ENCODE measurements around the gene GNB1L.

DNA sequence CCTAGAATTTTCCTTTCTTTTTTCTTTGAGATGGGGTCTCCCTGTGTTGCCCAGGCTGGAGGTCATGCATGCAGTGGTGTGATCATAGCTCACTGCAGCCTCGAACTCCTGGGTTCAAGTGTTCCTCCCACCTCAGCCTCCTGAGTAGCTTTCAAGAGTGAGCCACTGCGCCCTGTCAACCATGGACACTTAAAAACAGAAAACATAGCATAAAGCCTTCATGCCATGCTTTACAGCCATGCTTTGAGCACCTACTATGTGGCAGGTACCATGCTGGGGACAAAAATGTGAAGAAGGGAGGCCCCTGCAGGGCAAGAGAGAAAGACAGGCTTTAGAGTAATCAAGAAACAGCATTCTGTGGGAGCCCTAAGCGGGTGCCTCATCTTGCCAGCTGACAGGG is 13.7 kb upstream of the GNB1L start:
- TF ChIP-seq RUNX3 (IDR thresholded peaks at IDR 0.05; ENCODE audit: low read length) (no peak), MEF2A (IDR thresholded peaks at IDR 0.05; ENCODE audit: insufficient read depth, low read depth, low read length) (no peak), RAD21 (IDR thresholded peaks at IDR 0.05; ENCODE audit: insufficient read depth, low read depth, low read length) (no peak), RAD51 (IDR thresholded peaks at IDR 0.05) (no peak), NFIC (IDR thresholded peaks at IDR 0.05; ENCODE audit: low read depth, low read length) (no peak), MYC (IDR thresholded peaks at IDR 0.05; ENCODE audit: insufficient read depth, insufficient read length, insufficient replicate concordance, low read length, severe bottlenecking) (no peak), CREB1 (IDR thresholded peaks at IDR 0.05; ENCODE audit: low read depth) (no peak)
- TF ChIP-seq, protein P1, sequence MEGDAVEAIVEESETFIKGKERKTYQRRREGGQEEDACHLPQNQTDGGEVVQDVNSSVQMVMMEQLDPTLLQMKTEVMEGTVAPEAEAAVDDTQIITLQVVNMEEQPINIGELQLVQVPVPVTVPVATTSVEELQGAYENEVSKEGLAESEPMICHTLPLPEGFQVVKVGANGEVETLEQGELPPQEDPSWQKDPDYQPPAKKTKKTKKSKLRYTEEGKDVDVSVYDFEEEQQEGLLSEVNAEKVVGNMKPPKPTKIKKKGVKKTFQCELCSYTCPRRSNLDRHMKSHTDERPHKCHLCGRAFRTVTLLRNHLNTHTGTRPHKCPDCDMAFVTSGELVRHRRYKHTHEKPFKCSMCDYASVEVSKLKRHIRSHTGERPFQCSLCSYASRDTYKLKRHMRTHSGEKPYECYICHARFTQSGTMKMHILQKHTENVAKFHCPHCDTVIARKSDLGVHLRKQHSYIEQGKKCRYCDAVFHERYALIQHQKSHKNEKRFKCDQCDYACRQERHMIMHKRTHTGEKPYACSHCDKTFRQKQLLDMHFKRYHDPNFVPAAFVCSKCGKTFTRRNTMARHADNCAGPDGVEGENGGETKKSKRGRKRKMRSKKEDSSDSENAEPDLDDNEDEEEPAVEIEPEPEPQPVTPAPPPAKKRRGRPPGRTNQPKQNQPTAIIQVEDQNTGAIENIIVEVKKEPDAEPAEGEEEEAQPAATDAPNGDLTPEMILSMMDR (IDR thresholded peaks at IDR 0.05 in 2 of 3, conservative IDR thresholded peaks at IDR 0.05 in 1 of 3; ENCODE audit: control insufficient read depth in 2 of 3, extremely low read depth in 1 of 3, insufficient read depth in 1 of 3, low read depth in 3 of 3, low read length in 3 of 3) = no peak
- TF ChIP-seq, protein P2, sequence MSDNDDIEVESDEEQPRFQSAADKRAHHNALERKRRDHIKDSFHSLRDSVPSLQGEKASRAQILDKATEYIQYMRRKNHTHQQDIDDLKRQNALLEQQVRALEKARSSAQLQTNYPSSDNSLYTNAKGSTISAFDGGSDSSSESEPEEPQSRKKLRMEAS (IDR thresholded peaks at IDR 0.05; ENCODE audit: low read depth, low read length) = no peak

All from GM12878 (cell line).